ENCODE results near the gene DICER1. TPM values are rescaled to one million over a fixed set of nuclear protein-coding genes. Genes with fewer than 3 reads are reported as not detected.

Gene DICER1
- polyA plus RNA-seq, 1 donor from 2014 or later: 93.8 TPM

GRCh38 chr14:95183082-95183481 is 25.8 kb upstream of the DICER1 start:
- Histone ChIP-seq H2AFZ (ENCODE audit: low read depth, low read length) (no peak overlapping the region), H3K9ac (ENCODE audit: low read length) (no peak overlapping the region), H3K4me3 (ENCODE audit: low read length) (no peak overlapping the region), H3K9me2 (ENCODE audit: insufficient read depth, low read length) (no peaks in the 10 kb centered on the region), H4K20me1 (ENCODE audit: insufficient read depth) (no peaks in the 10 kb centered on the region), H3K27me3 (ENCODE audit: insufficient read depth, low read depth, low read length) (no peaks in the 10 kb centered on the region), H3K27ac (ENCODE audit: low read length) (no peak overlapping the region), H3K79me2 (replicated peaks; ENCODE audit: insufficient read depth, low read length) (no peaks in the 10 kb centered on the region), H3K9me3 (ENCODE audit: low read length) (no peaks in the 10 kb centered on the region), H3K36me3 (ENCODE audit: insufficient read depth, low read length) (no peaks in the 10 kb centered on the region), H3F3A (ENCODE audit: insufficient read depth, low read length, poor library complexity, severe bottlenecking) (no peaks in the 10 kb centered on the region), H3K4me2 (ENCODE audit: low read length) (no peak overlapping the region)
- TF ChIP-seq MXI1 (conservative IDR thresholded peaks at IDR 0.05; ENCODE audit: poor library complexity, severe bottlenecking): no peak
- no peak for TF ChIP-seq TAF1 (IDR thresholded peaks at IDR 0.05; ENCODE audit: low read depth)
- TF ChIP-seq EP300 (conservative IDR thresholded peaks at IDR 0.05; ENCODE audit: poor library complexity, severe bottlenecking): no peak
- TF ChIP-seq CTCF (IDR thresholded peaks at IDR 0.05; ENCODE audit: poor library complexity, severe bottlenecking): no peak
- TF ChIP-seq RAD21 (conservative IDR thresholded peaks at IDR 0.05): no peak
- TF ChIP-seq REST (IDR thresholded peaks at IDR 0.05; ENCODE audit: borderline replicate concordance): no peak
- no peak for TF ChIP-seq POLR2AphosphoS5 (IDR thresholded peaks at IDR 0.05)
- TF ChIP-seq EZH2 (IDR thresholded peaks at IDR 0.05; ENCODE audit: borderline replicate concordance, insufficient read depth, low read length, poor library complexity, severe bottlenecking): no peak
- no peak for TF ChIP-seq SMC3 (conservative IDR thresholded peaks at IDR 0.05; ENCODE audit: poor library complexity)

GRCh38 chr14:95182379-95182778 is 25.1 kb upstream of the DICER1 start:
- no peak overlapping the region for H3K4me2 ChIP-seq (ENCODE audit: low read length)
- H3K9me3 ChIP-seq (ENCODE audit: low read length): no peaks in the 10 kb centered on the region
- H3F3A ChIP-seq (ENCODE audit: insufficient read depth, low read length, poor library complexity, severe bottlenecking): no peaks in the 10 kb centered on the region
- TF ChIP-seq RAD21 (conservative IDR thresholded peaks at IDR 0.05) (no peak), SMC3 (conservative IDR thresholded peaks at IDR 0.05; ENCODE audit: poor library complexity) (no peak), EZH2 (IDR thresholded peaks at IDR 0.05; ENCODE audit: borderline replicate concordance, insufficient read depth, low read length, poor library complexity, severe bottlenecking) (no peak), POLR2AphosphoS5 (IDR thresholded peaks at IDR 0.05) (no peak), EP300 (conservative IDR thresholded peaks at IDR 0.05; ENCODE audit: poor library complexity, severe bottlenecking) (no peak), CTCF (IDR thresholded peaks at IDR 0.05; ENCODE audit: poor library complexity, severe bottlenecking) (no peak), MXI1 (conservative IDR thresholded peaks at IDR 0.05; ENCODE audit: poor library complexity, severe bottlenecking) (no peak), TAF1 (IDR thresholded peaks at IDR 0.05; ENCODE audit: low read depth) (no peak), REST (IDR thresholded peaks at IDR 0.05; ENCODE audit: borderline replicate concordance) (no peak)
- no peaks in the 10 kb centered on the region for H3K9me2 ChIP-seq (ENCODE audit: insufficient read depth, low read length)
- no peak overlapping the region for H2AFZ ChIP-seq (ENCODE audit: low read depth, low read length)
- no peaks in the 10 kb centered on the region for H3K36me3 ChIP-seq (ENCODE audit: insufficient read depth, low read length)
- no peak overlapping the region for H3K4me3 ChIP-seq (ENCODE audit: low read length)
- no peaks in the 10 kb centered on the region for H3K27me3 ChIP-seq (ENCODE audit: insufficient read depth, low read depth, low read length)
- no peaks in the 10 kb centered on the region for H4K20me1 ChIP-seq (ENCODE audit: insufficient read depth)
- no peak overlapping the region for H3K27ac ChIP-seq (ENCODE audit: low read length)
- H3K79me2 ChIP-seq (replicated peaks; ENCODE audit: insufficient read depth, low read length): no peaks in the 10 kb centered on the region
- H3K9ac ChIP-seq (ENCODE audit: low read length): no peak overlapping the region

Measured in neural cell (in vitro differentiated cells).